ENCODE data around the gene NUAK1. TPM values are rescaled to one million over a fixed set of nuclear protein-coding genes. Genes with fewer than 3 reads are reported as not detected.

NUAK1 gene
- total RNA-seq, 1 donor from 2014 or later, result 33.6 TPM

GRCh38 chr12:106078358-106079010, 60.3 kb downstream of the NUAK1 start:
- peak; percentile 80 for DNase-seq
- ATAC-seq (ENCODE audit: poor library complexity), result peak; percentile 79
- intact Hi-C loops (cut with DNase I), result no loop called here

- peak; percentile 52 for ATAC-seq (ENCODE audit: poor library complexity)
- intact Hi-C loops (cut with DNase I), result no loop called here
- DNase-seq, result no peak
These were observed 63.9 kb downstream of the NUAK1 start for GRCh38 chr12:106074706-106075392.

- DNase-seq (no peak), ATAC-seq (ENCODE audit: poor library complexity) (no peak)
- intact Hi-C loops (cut with DNase I), result no loop called here
These were observed 64.4 kb downstream of the NUAK1 start for GRCh38 chr12:106074361-106074705.

DNA sequence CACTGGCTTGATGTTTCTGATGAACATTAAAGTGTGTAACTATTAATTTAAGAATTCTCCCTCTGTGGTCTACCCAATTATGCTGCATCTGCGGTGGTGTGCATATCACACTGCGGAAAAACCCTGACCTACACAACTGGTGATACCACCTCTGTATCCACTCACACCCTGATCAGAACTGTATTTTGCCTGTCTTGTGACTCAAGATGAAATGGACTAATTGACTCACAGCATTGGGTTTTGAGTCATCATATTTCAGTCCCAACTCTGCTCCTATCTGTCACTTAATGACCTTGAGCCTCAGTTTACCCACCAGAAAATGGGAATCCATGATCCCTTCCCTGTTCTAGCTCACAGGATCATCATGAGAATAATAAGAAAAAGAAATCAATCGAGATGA, 65.6 kb downstream of the NUAK1 start:
- intact Hi-C loops (cut with DNase I), result no loop called here
- ATAC-seq (ENCODE audit: poor library complexity), result no peak
- no peak for DNase-seq

DNA sequence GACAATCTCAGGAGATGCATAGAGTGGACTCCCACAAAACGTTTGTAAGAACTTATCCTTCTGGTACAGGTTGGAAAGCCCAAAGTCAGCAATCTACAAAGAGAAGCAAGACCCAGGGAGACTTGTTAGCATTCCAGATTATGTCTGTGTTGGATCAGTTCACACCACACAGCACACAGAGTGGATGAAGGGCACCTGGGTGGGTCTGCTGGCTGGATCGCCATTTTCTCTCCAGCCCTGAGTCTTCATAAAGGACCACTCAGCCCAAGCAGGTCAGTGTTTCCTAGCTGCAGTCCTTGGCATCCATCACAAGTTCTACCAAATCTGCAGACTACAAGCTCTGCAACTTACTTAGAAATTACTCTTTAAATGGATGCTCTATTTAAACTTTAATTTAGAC, 66.0 kb downstream of the NUAK1 start:
- intact Hi-C loops (cut with DNase I), result no loop called here
- no peak for DNase-seq
- no peak for ATAC-seq (ENCODE audit: poor library complexity)

GRCh38 chr12:106071686-106072085, 67.1 kb downstream of the NUAK1 start:
- intact Hi-C loops (cut with DNase I), result no loop called here
- ATAC-seq (ENCODE audit: poor library complexity), result no peak
- no peak for DNase-seq

GRCh38 chr12:106070611-106071010, 68.1 kb downstream of the NUAK1 start:
- DNase-seq, result no peak
- ATAC-seq (ENCODE audit: poor library complexity), result no peak
- intact Hi-C loops (cut with DNase I), result no loop called here

GRCh38 chr12:106070147-106070546, 68.6 kb downstream of the NUAK1 start:
- DNase-seq (no peak), ATAC-seq (ENCODE audit: poor library complexity) (no peak)
- intact Hi-C loops (cut with DNase I), result no loop called here

- intact Hi-C loops (cut with DNase I), result loop anchor here (5.0 kb wide), 1 partner anchor 426 kb away; no protein-coding TSS in a partner anchor
- DNase-seq, result no peak
- no peak for ATAC-seq (ENCODE audit: poor library complexity)
These were observed 70.5 kb downstream of the NUAK1 start for GRCh38 chr12:106068296-106068695.

- no peak for ATAC-seq (ENCODE audit: poor library complexity)
- intact Hi-C loops (cut with DNase I), result loop anchor here (5.0 kb wide), 1 partner anchor 425 kb away; no protein-coding TSS in a partner anchor
- no peak for DNase-seq
These were observed 71.0 kb downstream of the NUAK1 start for GRCh38 chr12:106067606-106068205.

DNA sequence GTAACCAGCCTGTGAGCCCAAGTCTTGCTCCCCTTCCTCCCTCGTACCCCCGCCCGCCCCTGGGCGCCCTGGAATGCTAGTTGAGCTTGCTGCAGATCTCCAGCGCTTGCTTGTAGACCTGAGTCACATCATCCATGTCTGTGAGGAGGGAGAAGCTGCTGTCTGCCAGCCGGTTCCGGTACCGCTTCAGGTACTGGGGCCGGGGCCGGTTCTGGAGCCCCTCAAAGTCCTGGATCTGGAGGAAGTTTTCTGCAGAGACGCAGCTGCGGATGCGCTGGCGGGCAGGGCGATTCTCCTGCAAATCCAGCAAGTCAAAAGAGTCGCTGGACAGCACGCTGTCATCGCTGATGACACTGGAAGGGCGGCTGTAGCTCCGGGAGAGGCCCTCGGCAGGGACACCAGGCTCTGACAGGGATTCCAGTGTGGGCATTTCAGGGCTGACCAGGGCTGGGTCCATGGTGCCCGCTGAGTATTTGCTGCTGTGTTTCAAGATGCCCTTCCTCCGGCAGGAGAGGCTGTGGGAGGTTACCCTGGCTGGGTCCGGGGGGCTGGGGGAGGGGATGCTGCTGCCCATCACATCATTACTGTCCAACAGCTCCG, 71.9 kb downstream of the NUAK1 start:
- DNase-seq (no peak), ATAC-seq (ENCODE audit: poor library complexity) (no peak)
- intact Hi-C loops (cut with DNase I), result loop anchor here (5.0 kb wide), 1 partner anchor 425 kb away; no protein-coding TSS in a partner anchor

GRCh38 chr12:106066051-106066705, 72.6 kb downstream of the NUAK1 start:
- DNase-seq (no peak), ATAC-seq (ENCODE audit: poor library complexity) (no peak)
- intact Hi-C loops (cut with DNase I), result loop anchor here (5.0 kb wide), 1 partner anchor 424 kb away; no protein-coding TSS in a partner anchor

DNA sequence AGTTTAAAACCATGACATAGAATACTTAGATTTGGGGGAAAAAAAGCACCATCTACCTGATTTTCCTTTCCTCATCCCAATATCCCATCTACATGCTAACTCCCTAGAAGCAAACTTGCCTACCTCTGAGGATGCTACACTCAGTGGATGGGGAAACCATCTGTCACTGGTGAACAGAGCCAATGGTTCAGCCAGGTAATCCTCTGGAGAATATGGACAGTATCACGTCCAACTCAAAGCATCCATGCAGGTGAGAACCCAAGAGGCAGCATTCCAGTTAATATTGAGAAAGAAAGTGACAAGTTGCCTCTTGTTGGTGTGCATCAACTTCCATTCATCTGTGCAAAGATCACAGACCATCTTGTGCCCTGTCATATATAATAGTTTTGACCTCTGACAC, 73.2 kb downstream of the NUAK1 start:
- ATAC-seq (ENCODE audit: poor library complexity), result no peak
- intact Hi-C loops (cut with DNase I), result loop anchor here (5.0 kb wide), 1 partner anchor 423 kb away; no protein-coding TSS in a partner anchor
- no peak for DNase-seq

DNA sequence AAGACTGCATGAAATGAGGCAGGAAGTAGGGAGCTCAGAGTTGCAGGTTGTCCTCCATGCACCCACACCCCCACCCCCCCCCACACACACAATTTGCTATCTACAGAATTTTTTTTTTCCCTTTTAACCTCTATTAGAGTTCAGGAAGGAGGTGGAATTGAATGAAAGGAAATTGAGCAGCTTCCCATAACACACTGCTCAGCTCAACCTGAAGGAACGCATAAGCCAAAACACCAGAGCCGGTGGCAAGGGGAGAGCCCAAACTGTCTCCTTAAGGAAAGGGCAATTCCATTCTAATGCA, 74.1 kb downstream of the NUAK1 start:
- intact Hi-C loops (cut with DNase I), result loop anchor here (5.0 kb wide), 1 partner anchor 422 kb away; no protein-coding TSS in a partner anchor
- ATAC-seq (ENCODE audit: poor library complexity) (no peak), DNase-seq (no peak)

DNA sequence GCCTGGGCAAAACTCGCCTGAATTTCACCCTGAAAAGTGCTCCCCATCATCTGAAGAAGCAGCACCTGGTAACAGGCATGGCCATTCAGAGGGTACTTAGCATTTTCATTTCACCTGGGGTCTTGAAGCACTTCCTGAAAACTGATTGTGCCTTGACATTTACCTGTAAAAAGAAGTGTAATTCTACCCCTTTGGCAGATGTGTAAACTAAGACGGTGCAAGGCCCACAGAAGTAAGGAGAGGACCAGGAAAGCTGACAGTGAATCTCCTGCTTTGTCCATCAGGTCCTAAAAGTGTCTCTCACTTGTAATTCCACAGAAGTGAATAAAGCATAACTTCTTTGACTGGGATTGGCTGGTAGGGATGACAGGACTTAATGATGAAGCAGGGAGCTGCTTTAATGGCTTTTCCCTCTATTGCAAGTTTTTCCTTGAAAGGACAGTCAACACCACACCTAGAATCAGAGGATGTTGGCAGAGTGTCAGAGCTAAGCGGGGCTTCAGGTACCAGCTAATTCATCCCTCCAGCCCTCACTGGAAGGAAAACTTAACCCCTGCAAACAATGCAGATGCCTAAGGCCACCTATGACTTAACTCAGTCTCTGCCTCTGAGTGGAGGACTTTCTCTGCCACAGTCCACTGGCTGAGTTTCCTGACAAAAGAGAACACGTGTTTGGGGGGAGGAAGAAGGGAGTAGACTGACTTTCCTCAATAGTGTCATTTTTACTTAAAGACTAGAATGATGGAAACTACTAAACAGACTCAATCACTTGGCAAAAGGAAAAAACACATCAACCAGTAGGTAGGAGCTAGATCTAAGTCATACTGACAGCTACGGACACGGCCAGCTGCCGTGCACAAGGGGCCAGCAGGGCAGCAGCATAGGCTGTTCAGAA, 74.7 kb downstream of the NUAK1 start:
- ATAC-seq (ENCODE audit: poor library complexity), result no peak
- no peak for DNase-seq
- intact Hi-C loops (cut with DNase I), result no loop called here

DNA sequence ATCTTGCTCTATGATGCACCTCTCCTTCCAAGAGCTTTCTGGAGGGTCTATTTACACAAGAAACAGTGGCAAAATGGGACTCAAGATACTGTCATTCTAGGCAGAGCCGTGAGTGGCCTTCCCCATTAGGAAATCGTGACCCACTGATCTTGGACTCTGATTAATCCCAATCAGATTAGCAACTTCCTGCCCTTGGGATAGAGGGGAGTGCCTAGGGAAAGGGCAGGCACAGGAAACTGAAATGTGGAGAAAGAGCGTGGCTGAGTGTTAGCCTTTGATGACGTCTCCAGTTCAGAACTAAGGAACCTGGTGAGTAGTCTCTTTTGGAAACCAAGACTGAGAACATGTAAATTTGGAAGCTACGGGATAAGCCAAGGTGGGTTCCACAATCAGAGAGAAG, 76.1 kb downstream of the NUAK1 start:
- intact Hi-C loops (cut with DNase I), result no loop called here
- no peak for ATAC-seq (ENCODE audit: poor library complexity)
- no peak for DNase-seq

DNA sequence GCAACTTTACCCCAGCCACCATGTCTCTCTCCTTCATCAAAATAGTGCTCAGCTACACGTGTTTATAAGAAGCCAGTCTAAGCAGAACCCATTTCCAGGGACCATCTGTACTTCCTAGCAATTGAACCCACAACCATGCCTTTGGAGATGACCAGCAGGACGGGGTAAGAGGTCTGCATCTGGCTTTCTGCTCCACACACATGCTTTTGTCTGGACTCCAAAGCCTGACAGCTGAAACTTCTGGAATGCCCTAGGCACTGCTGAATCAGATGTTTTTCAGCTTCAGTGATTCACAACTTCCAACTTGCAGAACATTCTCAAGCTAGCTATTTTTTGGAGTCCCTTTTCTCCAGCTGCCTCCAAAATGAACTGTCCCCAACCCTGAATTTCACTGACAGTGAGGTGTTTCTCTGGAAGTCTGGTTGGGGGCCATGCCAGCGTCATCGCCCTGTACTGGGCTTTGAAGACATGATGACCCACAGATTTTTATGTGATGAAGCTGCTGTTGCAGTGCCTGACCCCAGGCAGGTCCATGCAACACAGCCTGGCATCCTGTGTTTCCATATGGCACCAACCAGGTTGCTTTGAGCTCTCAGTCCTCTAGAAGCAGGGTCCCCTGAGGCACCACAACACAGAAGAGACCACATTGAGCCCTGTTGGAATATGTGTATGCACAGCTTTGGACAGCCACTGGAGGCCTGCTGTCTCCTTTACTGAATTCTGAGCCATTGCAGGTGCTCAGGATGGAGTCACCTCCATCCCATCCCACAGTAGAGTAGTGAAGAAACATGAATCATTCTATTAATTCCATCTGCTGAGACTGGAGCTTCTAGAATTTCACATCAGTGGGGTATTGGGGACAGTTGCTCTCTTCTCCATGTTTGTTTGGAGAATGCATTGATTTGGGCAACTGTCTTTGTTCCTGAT, 80.2 kb downstream of the NUAK1 start:
- DNase-seq (no peak), ATAC-seq (ENCODE audit: poor library complexity) (no peak)
- intact Hi-C loops (cut with DNase I), result no loop called here
